OCI-LY1 (cell line): ENCODE measurements around the gene SMCO2.

Experiments used
- EZH2 ChIP-seq: fragments of 200-600 bp; sonication (generic), shearing (Covaris generic); IDR thresholded peaks from 2 replicates; pipeline ENCODE4 v1.8.0; 2017; ENCODE audit warnings: borderline replicate concordance, mixed run types, mild to moderate bottlenecking, antibody characterized with exemption, low read length, moderate library complexity, mixed read lengths
- TF ChIP-seq, protein P1 (sequence below): fragments of 200-600 bp; sonication (generic), shearing (Covaris generic); IDR thresholded peaks from 2 replicates; pipeline ENCODE4 v1.5.1; 2017; ENCODE audit warnings: mild to moderate bottlenecking, antibody characterized with exemption, low read length, moderate library complexity, mixed read lengths

- TF ChIP-seq, protein P1, sequence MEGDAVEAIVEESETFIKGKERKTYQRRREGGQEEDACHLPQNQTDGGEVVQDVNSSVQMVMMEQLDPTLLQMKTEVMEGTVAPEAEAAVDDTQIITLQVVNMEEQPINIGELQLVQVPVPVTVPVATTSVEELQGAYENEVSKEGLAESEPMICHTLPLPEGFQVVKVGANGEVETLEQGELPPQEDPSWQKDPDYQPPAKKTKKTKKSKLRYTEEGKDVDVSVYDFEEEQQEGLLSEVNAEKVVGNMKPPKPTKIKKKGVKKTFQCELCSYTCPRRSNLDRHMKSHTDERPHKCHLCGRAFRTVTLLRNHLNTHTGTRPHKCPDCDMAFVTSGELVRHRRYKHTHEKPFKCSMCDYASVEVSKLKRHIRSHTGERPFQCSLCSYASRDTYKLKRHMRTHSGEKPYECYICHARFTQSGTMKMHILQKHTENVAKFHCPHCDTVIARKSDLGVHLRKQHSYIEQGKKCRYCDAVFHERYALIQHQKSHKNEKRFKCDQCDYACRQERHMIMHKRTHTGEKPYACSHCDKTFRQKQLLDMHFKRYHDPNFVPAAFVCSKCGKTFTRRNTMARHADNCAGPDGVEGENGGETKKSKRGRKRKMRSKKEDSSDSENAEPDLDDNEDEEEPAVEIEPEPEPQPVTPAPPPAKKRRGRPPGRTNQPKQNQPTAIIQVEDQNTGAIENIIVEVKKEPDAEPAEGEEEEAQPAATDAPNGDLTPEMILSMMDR: no peak
- TF ChIP-seq EZH2: no peak
Measured at GRCh38 chr12:27547592-27547991, 101.1 kb downstream of the SMCO2 start.
